GM21423 (cell line): Measurements from ENCODE around the gene ZNF70.

Experiments
- ATAC-seq: cut with Tn5 transposase; IDR thresholded peaks from one replicate; pipeline ENCODE4 v1.9.1; 2021; ENCODE audit warnings: mild to moderate bottlenecking, moderate library complexity; ENCODE audit not compliant: unreplicated experiment

The ZNF70 gene

DNA sequence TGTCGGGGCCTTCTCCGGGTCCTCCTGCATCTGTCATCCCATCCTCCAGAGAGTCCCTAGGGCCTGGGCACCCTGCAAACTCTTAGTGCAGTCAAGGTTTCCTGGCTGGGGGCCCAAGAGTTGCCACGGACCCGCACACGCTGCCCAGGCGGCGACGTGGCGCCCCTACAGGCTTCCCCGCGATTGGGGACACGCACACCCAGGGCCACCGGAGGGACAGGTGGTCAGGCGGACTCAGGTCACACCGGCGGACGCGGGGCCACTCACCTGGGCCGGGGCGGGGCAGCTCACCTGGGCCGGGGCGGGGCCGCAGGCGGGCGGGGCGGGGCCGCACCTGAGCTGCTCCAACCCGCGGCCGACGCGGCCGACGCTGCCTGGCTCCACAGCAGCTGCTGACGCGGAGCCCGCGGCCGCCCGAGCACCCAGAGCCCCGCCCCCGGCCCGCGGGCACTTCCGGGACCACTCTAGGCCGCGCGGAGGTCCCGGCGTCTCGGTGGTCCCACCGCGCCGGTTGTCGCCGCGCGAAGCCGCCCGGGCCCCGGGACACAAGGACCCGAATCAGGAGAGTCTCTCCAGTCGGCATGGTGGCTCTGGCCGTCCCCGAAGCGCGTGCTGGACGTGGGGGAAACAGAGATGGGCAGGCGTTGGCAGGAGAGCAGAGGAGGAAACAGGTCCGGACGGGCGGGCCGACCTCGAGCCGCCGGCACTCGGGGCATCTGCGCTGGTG, at the start of gene ZNF70:
ZNF70 (minus strand) TSS at position 399 of the 727 bp plus-strand sequence. CDS start 5,972 bp downstream, outside the sequence.
- peak; percentile 70 for ATAC-seq

DNA sequence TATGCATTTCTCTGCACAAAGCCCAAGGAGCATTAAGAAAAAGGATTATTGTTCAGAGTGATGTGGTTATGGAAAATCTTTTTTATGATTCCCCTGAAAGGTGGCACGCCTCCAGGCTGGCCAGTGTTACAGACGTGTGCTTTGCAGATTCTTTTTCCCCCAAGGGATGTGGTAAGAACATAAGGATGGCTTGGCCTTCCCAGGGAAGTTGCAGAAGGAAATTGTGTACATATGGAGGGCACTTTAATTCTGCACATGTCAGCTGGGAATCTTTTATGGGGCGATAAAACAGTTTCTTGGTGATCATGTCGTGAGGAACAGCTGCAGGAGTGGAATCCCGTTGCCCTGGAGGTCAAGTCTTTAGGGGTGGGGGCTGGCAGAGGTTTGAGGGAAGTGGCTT, 45.5 kb upstream of the ZNF70 start:
- ATAC-seq: no peak

- ATAC-seq: no peak
Observed at GRCh38 chr22:23793326-23793725, 42.4 kb upstream of the ZNF70 start.

GRCh38 chr22:23791738-23792645, 41.1 kb upstream of the ZNF70 start:
- ATAC-seq: no peak

DNA sequence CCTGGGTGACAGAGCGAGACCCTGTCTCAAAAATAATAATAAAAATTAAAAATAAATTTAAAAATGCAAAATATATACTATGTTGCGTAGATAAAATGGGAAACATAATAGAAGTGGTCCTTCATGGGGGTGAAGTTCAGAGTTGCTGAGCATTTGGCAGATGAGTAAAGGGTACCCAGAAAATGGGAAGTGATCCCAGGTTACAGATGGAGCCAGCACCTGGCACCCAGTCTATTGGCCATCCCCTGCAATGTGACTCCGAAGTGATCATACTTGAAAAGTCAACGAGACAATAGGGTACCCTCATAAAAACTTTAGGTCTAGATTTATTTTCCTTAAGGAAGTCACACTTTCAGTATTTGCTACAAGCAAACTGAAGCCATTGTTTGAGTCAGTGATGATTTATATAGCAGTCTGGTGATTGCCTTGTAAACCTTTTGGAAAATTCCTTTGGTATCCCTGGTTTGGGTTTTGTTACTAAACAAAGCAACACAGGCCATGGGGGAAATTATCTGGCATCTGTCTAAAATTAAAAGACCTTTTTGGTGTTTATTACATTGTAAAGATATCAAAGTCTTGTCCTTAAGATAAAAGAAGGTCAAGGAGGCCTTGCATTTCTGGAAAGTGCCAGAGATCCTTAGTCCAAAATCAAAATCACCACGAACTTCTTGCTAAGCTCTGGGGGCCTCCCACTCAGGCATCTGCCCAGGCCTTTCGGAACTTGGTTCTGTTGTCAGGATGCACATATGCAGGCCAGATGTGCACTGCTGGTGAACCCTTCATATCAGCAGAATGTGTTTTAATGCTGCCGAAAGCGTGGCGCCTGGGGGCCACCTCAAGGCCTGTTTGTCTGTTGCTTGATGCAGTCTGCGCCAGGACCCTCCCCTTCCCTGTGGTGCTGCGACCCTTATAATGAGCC, 40.2 kb upstream of the ZNF70 start:
- no peak for ATAC-seq

- ATAC-seq: no peak
Observed at GRCh38 chr22:23789638-23790037, 38.7 kb upstream of the ZNF70 start.

GRCh38 chr22:23789121-23789520, 38.2 kb upstream of the ZNF70 start:
- ATAC-seq: no peak

DNA sequence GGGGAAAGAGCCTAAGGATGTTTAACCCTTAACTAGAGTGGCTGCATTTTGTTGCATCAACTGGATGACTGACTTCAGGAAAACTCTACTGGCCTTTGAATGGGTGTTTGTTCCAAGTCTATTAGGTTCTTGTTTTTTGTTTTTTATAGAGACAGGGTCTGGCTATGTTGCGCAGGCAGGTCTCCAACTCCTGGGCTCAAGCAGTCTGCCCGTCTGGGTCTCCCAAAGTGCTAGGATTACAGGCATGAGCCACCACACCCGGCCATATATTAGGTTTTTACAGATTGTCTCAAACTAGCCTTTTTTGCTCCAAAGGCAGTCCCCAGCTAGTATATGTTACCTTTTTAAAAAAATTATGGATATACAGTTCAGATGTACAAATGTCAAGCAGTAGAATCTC, 37.0 kb upstream of the ZNF70 start:
- ATAC-seq: no peak

DNA sequence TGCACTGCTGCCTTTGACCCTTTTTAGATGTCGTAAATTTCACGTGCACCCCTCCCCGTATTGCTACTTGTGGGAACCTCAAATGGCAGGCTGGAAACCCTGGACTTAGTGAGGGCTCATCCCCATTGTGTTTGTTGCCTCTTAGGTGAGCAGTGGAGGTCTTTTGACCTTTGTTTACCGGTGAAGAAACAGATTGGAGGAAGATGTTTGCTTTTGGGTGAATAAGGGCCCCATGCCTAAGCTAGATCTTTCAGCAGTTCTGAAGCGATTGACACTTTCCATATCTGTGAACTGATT, 36.6 kb upstream of the ZNF70 start:
- peak; percentile 20 for ATAC-seq

DNA sequence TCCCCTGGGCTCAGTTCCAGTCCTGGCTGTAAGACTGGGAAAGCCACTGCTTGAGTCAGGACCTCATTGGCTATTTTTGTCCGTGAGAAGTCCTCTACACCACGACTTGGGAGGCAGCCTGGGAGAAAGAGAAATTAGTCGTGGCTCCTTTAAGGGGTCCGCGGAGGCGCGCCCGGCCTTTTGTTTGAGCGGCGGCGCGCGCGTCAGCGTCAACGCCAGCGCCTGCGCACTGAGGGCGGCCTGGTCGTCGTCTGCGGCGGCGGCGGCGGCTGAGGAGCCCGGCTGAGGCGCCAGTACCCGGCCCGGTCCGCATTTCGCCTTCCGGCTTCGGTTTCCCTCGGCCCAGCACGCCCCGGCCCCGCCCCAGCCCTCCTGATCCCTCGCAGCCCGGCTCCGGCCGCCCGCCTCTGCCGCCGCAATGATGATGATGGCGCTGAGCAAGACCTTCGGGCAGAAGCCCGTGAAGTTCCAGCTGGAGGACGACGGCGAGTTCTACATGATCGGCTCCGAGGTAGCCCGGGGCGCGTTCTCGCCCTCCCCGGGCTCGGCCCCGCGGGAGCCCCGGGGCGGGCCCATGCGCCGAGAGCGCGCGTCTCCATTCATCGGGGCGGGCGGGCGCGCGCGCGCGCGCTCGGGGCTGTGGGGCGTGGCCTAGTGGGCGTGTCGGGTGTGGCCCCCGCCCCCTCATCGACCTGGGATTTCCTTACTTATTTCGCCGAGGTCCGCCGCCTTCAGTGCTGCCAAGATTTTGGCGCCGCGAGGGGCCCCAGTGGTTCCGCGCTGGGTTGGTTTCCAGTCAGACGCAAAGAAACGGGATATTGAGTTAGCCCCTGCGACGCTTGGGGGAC, 36.1 kb upstream of the ZNF70 start, which contains the start of gene SMARCB1:
SMARCB1 (plus strand) TSS at position 215 of the 848 bp plus-strand sequence; CDS start at position 419, 204 bp downstream.
- ATAC-seq: peak; percentile 71

GRCh38 chr22:23786261-23786710, 35.4 kb upstream of the ZNF70 start:
- ATAC-seq: no peak

DNA sequence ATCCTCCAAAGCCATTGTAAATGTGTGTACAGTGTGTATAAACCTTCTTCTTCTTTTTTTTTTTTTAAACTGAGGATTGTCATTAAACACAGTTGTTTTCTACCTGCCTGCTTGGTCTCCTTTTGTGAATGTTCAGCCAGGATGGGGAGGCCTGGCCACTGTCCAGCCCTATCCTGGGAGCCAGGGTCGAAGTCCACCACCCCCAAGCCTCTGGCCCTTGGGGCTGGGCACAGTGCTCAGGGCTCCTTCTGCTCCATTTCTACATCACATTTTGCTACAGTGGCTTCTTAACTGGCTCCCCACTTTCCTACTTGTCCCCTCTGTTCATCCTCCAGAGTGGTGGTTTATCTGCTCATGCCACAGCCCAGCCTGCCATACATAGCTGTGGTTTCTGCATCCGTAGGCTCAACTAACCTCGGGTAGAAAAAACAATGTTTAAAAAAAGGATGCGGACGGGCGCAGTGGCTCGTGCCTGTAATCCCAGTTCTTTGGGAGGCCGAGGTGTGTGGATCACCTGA, 33.4 kb upstream of the ZNF70 start:
- no peak for ATAC-seq

DNA sequence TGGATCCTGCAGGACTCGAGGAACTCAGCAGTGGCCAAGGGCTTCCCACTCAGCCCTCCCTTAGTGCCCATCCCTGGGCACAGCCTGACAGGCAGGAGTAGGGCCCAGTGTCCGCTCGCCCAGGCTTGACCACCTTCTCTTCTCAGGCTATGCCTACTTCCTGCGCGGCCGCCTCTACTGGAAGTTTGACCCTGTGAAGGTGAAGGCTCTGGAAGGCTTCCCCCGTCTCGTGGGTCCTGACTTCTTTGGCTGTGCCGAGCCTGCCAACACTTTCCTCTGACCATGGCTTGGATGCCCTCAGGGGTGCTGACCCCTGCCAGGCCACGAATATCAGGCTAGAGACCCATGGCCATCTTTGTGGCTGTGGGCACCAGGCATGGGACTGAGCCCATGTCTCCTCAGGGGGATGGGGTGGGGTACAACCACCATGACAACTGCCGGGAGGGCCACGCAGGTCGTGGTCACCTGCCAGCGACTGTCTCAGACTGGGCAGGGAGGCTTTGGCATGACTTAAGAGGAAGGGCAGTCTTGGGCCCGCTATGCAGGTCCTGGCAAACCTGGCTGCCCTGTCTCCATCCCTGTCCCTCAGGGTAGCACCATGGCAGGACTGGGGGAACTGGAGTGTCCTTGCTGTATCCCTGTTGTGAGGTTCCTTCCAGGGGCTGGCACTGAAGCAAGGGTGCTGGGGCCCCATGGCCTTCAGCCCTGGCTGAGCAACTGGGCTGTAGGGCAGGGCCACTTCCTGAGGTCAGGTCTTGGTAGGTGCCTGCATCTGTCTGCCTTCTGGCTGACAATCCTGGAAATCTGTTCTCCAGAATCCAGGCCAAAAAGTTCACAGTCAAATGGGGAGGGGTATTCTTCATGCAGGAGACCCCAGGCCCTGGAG, 32.6 kb upstream of the ZNF70 start:
- no peak for ATAC-seq

DNA sequence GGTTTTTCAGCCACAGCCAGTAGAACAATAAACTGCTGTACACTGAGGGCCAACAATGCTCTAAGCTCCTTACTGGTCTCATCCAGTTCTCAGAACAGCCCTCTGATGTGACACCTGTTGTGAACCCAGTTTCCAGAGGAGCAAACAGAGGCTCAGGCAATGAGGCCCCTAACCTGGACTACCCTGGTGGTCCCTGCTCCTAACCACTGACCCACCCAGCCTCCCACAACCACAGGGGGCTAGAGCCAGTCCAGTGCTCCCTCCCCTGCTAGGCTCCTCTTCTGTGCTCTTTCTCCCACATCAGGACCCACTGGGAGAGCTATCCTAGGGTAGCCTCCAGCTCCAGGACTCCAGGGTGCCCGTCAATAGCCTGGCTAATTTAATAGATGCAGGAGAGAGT, 31.8 kb upstream of the ZNF70 start:
- no peak for ATAC-seq

- ATAC-seq: no peak
Observed at GRCh38 chr22:23782252-23782651, 31.3 kb upstream of the ZNF70 start.

DNA sequence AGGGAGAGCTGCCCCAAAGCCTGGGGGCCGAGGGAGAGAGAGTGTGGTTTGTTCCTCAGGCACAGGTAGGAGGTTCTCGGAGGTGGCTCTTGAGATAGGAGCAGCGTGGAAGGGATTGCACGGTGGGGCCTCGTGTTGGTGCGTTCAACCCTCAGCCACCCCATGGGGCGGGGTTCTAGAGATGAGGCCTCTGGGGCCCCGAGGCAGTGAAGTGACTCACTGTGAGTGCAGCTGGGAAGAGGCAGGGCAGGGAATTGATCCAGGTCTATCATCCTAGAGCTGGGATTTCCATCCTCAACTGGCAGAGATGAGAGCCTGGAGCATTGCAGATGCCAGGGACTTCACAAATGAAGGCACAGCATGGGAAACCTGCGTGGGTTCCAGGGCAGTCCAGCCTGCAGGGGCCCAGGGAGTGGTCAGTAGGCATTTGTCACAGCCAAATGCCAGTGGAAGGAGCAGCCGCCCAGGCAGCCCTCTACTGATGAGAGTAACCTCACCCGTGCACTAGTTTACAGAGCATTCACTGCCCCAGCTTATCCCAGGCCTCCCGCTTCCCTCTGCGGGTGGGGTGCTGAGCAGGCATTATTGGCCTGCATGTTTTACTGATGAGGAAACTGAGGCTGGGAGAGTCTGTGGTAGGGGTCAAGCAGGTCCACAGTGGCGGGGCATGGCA, 30.7 kb upstream of the ZNF70 start:
- no peak for ATAC-seq

DNA sequence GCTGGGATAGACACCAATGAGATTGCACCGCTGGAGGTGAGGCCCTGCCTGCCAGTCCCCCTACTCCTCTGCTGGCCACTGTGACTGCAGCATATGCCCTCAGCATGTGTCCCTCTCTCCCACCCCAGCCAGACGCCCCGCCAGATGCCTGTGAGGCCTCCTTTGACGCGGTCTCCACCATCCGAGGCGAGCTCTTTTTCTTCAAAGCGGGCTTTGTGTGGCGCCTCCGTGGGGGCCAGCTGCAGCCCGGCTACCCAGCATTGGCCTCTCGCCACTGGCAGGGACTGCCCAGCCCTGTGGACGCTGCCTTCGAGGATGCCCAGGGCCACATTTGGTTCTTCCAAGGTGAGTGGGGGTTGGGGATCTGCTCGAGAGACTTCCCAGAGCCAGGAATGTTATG, 30.2 kb upstream of the ZNF70 start:
- no peak for ATAC-seq

- ATAC-seq: no peak
Observed at GRCh38 chr22:23780146-23780748, 29.3 kb upstream of the ZNF70 start.
